Measurements from ENCODE around the gene FAM131B. TPM values are rescaled to one million over a fixed set of nuclear protein-coding genes. Genes with fewer than 3 reads are reported as not detected.
A peak's percentile ranks its signal among the peaks of the same experiment; 100 is the strongest.

The FAM131B gene
- total RNA-seq, 1 experiment from 2014 or later = 6.9 TPM

GRCh38 chr7:143380260-143380645 lies 17.7 kb upstream of the FAM131B start:
- Histone ChIP-seq H3K9me2 (replicated peaks; ENCODE audit: low read length) (no peaks in the 10 kb centered on the region), H3K4me1 (ENCODE audit: insufficient read depth, low read length) (peaks cover 55% of the 10 kb centered on the region), H3K9me3 (ENCODE audit: low read length) (no peaks in the 10 kb centered on the region), H3F3A (ENCODE audit: low read length, unreplicated experiment) (no peaks in the 10 kb centered on the region), H3K9ac (ENCODE audit: low read length) (peak overlapping the region; percentile 94), H3K27ac (ENCODE audit: low read length) (peak overlapping the region; percentile 95), H4K20me1 (ENCODE audit: low read length) (peaks cover 34% of the 10 kb centered on the region), H3K36me3 (ENCODE audit: low read depth, low read length) (peaks cover 10% of the 10 kb centered on the region; the same call in 1 of the 2 replicates), H3K4me3 (ENCODE audit: low read length) (peak overlapping the region; percentile 96), H3K79me2 (ENCODE audit: low read length) (peaks cover 65% of the 10 kb centered on the region), H3K27me3 (ENCODE audit: low read length) (no peaks in the 10 kb centered on the region), H2AFZ (ENCODE audit: low read length) (peak overlapping the region; percentile 94), H3K4me2 (ENCODE audit: low read length) (peak overlapping the region; percentile 100)
- DNase-seq (peak; percentile 79), ATAC-seq (peak; percentile 34)
- ChIA-PET POLR2A (ENCODE audit: unreplicated experiment) (interaction anchor here (1.6 kb wide), 1 partner anchor 49 kb away, joined by 14 read pairs; no protein-coding TSS in a partner anchor), CTCF (interaction anchor here (0.6 to 1.2 kb wide), 9 partner anchors 8 to 141 kb away, joined by 4 to 12 read pairs (median 5); no protein-coding TSS in a partner anchor)
- intact Hi-C loops (cut with micrococcal nuclease) = loop anchor here (1.0 to 5.0 kb wide), 5 partner anchors 37 to 139 kb away; no protein-coding TSS in a partner anchor
- no peak for TF ChIP-seq EZH2 (IDR thresholded peaks at IDR 0.05; ENCODE audit: low read length, unreplicated experiment)
- peak; percentile 87 for TF ChIP-seq CTCF (conservative IDR thresholded peaks at IDR 0.05; ENCODE audit: low read depth, low read length)
- BruUV-seq (replicated peaks) = no TSS peak

- peaks cover 29% of the 10 kb centered on the region for H4K20me1 ChIP-seq (ENCODE audit: low read length)
- CTCF ChIA-PET = interaction anchor here (0.5 to 1.2 kb wide), 8 partner anchors 8 to 140 kb away, joined by 3 to 12 read pairs (median 4); no protein-coding TSS in a partner anchor
- peak overlapping the region; percentile 96 for H3K4me3 ChIP-seq (ENCODE audit: low read length)
- intact Hi-C loops (cut with micrococcal nuclease) = loop anchor here (1.0 to 5.0 kb wide), 5 partner anchors 38 to 139 kb away; no protein-coding TSS in a partner anchor
- no peaks in the 10 kb centered on the region for H3K9me3 ChIP-seq (ENCODE audit: low read length)
- no peaks in the 10 kb centered on the region for H3K9me2 ChIP-seq (replicated peaks; ENCODE audit: low read length)
- H3K4me2 ChIP-seq (ENCODE audit: low read length) = peak overlapping the region; percentile 100
- H3K27me3 ChIP-seq (ENCODE audit: low read length) = no peaks in the 10 kb centered on the region
- TF ChIP-seq CTCF (conservative IDR thresholded peaks at IDR 0.05; ENCODE audit: low read depth, low read length) = no peak
- TF ChIP-seq EZH2 (IDR thresholded peaks at IDR 0.05; ENCODE audit: low read length, unreplicated experiment) = no peak
- TF ChIP-seq EZH2phosphoT487 (IDR thresholded peaks at IDR 0.05; ENCODE audit: borderline replicate concordance, low read length) = no peak
- peak overlapping the region; percentile 95; the same call in 1 of the 2 replicates for H3K27ac ChIP-seq (ENCODE audit: low read length)
- H2AFZ ChIP-seq (ENCODE audit: low read length) = peak overlapping the region; percentile 94
- DNase-seq (no peak), ATAC-seq (no peak; the same call in 1 of the 2 replicates)
- peaks cover 60% of the 10 kb centered on the region for H3K79me2 ChIP-seq (ENCODE audit: low read length)
- H3K4me1 ChIP-seq (ENCODE audit: insufficient read depth, low read length) = peaks cover 52% of the 10 kb centered on the region
- POLR2A ChIA-PET (ENCODE audit: unreplicated experiment) = interaction anchor here (1.6 kb wide), 1 partner anchor 49 kb away, joined by 14 read pairs; no protein-coding TSS in a partner anchor
- H3F3A ChIP-seq (ENCODE audit: low read length, unreplicated experiment) = no peaks in the 10 kb centered on the region
- peak overlapping the region; percentile 94 for H3K9ac ChIP-seq (ENCODE audit: low read length)
- H3K36me3 ChIP-seq (ENCODE audit: low read depth, low read length) = peaks cover 4% of the 10 kb centered on the region; the same call in 1 of the 2 replicates
- BruUV-seq (replicated peaks) = TSS peak; percentile 55
Measured at GRCh38 chr7:143379611-143380259, 17.2 kb upstream of the FAM131B start.

- ATAC-seq (no peak), DNase-seq (no peak)
- BruUV-seq (replicated peaks) = no TSS peak
- no peaks in the 10 kb centered on the region for H3K27me3 ChIP-seq (ENCODE audit: low read length)
- H3K36me3 ChIP-seq (ENCODE audit: low read depth, low read length) = no peaks in the 10 kb centered on the region
- intact Hi-C loops (cut with micrococcal nuclease) = no loop called here
- no peaks in the 10 kb centered on the region for H4K20me1 ChIP-seq (ENCODE audit: low read length)
- no peak for TF ChIP-seq EZH2 (IDR thresholded peaks at IDR 0.05; ENCODE audit: low read length, unreplicated experiment)
- no peak for TF ChIP-seq EZH2phosphoT487 (IDR thresholded peaks at IDR 0.05; ENCODE audit: borderline replicate concordance, low read length)
- no peak for TF ChIP-seq CTCF (conservative IDR thresholded peaks at IDR 0.05; ENCODE audit: low read depth, low read length)
- no peak overlapping the region for H3K27ac ChIP-seq (ENCODE audit: low read length)
- no peak overlapping the region for H3K9ac ChIP-seq (ENCODE audit: low read length)
- H2AFZ ChIP-seq (ENCODE audit: low read length) = no peak overlapping the region
- H3K9me2 ChIP-seq (replicated peaks; ENCODE audit: low read length) = no peaks in the 10 kb centered on the region
- ChIA-PET CTCF (no interaction called here), POLR2A (ENCODE audit: unreplicated experiment) (no interaction called here)
- peaks cover 26% of the 10 kb centered on the region for H3K79me2 ChIP-seq (ENCODE audit: low read length)
- H3K4me3 ChIP-seq (ENCODE audit: low read length) = no peak overlapping the region
- H3K4me1 ChIP-seq (ENCODE audit: insufficient read depth, low read length) = peaks cover 39% of the 10 kb centered on the region
- no peaks in the 10 kb centered on the region for H3F3A ChIP-seq (ENCODE audit: low read length, unreplicated experiment)
- no peak overlapping the region for H3K4me2 ChIP-seq (ENCODE audit: low read length)
- no peaks in the 10 kb centered on the region for H3K9me3 ChIP-seq (ENCODE audit: low read length)
Measured at GRCh38 chr7:143376396-143376795, 13.9 kb upstream of the FAM131B start.

All from PC-3 (cell line).